Measurements from ENCODE around the gene GSS.

GRCh38 chr20:34998331-34998950 lies 42.8 kb upstream of the GSS start:
- TF ChIP-seq CTCF (IDR thresholded peaks at IDR 0.05) (no peak), POLR2A (IDR thresholded peaks at IDR 0.05) (no peak)
